Upper lobe of left lung (tissue), 4 donors: ENCODE measurements around the gene S100A13.

ENCODE experiments used
- POLR2A ChIP-seq, 4 donors: fragments of 450-650 bp; IDR thresholded peaks; one replicate each; pipeline ENCODE4 v1.5.1; 2016 to 2017; ENCODE audit warnings: antibody characterized with exemption in 4 of 4, mild to moderate bottlenecking in 2 of 4
- TF ChIP-seq, protein P1 (sequence below), 6 experiments: fragments of 450-650 bp in 4 of 6; fragments of 200-600 bp in 2 of 6; sonication (generic) in 2 of 6; IDR thresholded peaks; one replicate each; pipeline ENCODE4 v1.5.1; 2016 to 2019; ENCODE audit warnings: antibody characterized with exemption in 6 of 6

DNA sequence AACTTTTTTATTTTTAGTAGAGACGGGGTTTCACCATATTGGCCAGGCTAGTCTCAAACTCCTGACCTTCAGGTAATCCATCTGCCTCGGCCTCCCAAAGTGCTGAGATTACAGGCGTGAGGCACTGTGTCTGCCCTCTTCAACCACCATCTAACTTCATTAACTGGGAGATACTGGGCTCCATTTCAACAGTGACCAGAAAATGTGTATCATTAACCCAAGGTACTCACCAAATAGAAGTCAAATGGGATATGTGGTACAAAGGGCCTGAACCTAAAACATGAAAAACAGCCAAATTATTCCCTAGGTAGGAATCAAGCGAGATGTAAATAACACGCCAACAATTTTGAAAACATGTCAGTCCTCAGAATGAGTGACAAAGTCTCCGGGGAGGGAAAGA is 42.3 kb upstream of the S100A13 start:
- no peak for TF ChIP-seq POLR2A (IDR thresholded peaks at IDR 0.05)
- TF ChIP-seq, protein P1, sequence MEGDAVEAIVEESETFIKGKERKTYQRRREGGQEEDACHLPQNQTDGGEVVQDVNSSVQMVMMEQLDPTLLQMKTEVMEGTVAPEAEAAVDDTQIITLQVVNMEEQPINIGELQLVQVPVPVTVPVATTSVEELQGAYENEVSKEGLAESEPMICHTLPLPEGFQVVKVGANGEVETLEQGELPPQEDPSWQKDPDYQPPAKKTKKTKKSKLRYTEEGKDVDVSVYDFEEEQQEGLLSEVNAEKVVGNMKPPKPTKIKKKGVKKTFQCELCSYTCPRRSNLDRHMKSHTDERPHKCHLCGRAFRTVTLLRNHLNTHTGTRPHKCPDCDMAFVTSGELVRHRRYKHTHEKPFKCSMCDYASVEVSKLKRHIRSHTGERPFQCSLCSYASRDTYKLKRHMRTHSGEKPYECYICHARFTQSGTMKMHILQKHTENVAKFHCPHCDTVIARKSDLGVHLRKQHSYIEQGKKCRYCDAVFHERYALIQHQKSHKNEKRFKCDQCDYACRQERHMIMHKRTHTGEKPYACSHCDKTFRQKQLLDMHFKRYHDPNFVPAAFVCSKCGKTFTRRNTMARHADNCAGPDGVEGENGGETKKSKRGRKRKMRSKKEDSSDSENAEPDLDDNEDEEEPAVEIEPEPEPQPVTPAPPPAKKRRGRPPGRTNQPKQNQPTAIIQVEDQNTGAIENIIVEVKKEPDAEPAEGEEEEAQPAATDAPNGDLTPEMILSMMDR (IDR thresholded peaks at IDR 0.05) = no peak
